ENCODE data around the gene ZNF106.

ZNF106 gene

DNA sequence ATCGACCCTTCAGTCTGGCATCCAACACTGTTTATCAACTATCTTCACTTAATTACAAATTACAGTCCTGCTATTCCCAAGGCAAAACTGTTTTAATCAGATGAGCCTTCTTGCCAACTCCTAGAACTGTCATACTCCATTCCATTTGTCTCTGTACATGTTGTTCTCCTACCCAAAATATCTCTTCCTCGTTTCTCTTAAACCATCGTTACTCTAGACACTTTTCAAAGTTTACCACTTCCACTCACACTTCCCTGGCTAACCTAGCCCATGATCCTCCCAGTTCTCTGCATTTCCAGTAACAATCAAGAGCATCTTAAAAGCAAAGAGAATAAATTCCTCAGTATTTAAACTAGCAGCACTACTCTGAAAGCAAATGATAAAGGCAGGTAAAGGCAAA, 19.9 kb downstream of the ZNF106 start:
- DNase-seq: no peak

DNA sequence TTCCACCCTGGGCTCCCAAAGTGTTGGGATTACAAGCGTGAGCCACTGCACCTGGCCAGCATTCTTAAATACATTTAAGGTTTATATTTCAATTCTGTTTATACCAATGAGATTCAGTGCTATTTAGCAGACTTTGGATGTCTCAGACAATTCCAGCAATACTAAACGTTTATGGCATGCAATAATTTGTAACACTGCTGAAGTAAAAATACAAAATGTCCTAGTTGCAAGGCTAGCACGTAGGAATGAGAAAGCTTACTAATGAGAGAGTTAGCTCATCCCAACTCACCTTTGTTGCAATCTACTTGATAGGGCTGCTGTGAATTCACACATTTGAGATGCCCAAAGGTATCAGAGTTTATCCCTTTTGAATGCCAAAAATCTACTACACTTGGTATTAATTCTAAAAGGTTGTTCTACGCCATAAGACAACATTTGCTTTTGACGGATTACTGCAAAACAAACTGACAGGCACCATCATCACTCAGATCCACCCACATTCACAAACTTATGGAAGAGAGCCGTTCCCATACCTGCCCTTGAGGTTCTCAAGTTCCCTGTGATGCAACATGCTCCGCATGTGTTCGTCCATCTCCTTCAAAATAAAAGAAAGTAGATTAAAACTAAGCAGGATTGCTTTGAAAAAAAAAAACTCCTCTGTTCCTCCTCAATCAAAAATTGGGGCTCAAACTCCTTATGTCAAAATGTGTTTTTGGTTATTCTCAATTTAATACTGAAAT, 25.3 kb downstream of the ZNF106 start:
- no peak for DNase-seq

DNA sequence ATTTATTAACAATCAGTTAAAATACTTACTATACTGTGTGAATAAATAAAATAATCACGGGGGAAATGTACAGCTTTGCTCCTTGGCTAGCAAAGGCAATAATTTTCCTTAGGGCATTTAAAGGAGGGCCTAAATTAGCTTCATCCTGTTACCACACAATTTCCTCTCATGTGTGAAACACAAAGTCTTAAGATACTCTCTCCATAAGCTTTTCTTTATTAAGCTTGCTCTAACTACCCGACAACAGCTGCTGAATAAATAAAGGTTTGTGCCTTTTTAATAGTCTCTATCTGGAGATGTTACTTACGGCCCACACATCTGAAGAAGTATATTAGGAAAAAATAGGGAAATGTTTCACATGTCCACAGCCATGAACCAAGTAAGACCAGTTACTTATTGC, 29.7 kb downstream of the ZNF106 start:
- no peak for DNase-seq

DNA sequence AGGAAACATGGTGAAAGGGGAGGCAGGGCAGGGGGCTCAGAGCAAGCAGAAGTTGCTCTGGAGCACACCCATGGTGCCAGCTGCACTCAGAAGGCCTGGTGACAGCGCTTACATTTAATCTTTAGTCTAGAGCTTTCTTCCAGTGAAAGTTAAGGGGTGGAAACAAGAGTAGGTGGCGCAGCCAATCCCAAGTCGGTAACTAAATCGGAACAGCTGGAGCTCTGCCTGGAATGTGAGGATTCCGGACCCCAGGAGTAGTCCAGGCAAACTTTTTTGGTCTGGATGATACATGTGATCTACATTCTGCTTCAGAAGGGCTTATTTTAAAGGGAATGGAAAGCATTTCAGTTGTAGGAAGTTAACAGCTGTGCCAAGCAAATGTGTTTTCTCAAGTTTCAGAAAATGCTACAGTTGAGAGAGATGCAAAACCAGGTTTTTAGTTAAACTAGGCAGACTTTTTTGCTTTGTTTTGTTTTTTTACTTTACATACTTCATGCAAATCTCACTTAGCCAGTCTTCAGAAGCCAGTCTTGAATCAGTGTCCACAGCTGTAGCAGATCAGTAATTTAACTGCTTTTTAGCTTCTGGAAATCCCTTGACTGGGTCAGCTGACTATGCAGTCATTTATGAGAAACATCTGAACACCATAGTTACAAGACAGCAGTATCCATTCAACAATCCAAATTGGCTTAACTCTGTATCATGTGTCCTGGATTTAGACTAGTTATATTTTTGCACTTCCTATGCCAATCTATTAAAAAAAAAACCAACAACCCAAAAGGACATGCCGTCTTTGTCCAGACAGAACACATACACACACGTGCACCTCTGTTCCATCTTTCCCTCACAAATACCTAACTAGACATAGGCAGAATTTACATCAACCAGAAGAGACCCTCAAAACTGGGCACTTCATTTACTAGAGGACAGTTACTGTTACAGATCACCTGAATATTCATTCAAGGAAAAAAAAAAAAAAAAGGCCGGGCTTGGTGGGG, 33.2 kb downstream of the ZNF106 start:
- no peak for DNase-seq

DNA sequence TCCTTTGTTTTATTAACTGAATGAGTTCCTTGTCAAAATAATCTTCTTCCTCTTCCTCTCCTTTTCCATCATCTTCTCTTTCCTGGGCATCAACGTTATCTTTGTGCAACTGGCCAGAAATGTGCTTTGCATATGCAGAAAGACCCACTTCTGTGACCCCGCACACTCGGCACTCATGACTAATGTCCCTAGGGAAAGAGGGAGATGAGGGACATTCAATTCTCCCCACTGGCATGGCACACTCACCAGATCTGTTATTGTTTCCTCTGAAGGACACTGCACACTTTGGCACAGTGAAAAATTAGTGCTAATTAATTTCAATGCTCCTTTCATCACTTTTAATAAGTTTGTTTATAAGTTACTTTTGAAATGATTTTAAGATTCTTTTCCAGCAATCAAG, 34.0 kb downstream of the ZNF106 start:
- no peak for DNase-seq

DNA sequence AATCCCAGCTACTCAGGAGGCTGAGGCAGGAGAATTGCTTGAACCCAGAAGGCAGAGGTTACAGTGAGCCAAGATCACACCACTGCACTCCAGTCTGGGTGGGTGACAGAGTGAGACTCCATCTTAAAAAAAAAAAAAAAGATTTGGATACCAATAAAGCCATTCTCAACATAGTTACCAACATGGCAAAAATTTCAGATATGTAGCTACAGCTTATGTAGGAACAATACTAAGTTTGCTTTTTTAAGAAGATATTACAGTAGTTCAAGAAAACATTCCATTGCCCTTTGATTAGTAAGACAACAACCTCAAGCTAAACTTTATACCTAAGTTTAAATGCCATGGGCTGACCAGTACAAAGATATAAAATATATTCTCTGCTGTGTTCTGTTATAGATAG, 34.4 kb downstream of the ZNF106 start:
- DNase-seq: no peak

DNA sequence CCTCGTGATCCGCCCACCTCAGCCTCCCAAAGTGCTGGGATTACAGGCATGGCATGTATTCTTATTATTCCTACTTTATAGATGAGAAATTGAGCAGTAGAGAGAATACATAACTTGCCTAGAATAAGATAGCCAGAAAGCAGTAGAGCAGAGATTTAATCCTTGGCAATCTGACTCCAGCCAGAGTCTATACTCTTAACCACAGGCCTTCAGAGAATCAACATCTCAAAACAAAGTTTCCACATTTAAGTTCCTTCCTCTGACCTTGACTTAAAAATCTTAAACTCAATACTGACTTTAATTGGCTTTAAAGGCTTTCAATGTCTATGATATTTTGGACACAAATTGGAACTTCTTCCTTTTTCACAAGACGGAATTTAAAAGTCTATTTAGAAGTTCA, 37.1 kb downstream of the ZNF106 start:
- DNase-seq: no peak

DNA sequence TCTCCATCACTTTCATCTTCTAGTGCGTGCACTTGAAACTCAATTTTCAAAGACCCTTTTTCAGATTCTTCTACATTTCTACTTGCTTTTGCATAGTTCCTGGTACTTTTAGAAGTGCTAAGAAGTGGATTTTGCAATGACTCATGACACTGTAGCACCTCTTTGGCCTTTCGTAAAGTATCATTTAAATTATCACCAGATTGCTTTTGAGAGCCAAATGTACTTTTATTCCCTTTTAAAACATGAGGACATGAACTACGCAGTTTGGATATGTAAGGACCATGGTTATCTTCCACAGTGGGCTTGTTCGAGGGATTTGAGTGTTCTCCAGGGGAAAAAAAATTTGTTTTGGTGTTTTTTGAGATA, 40.5 kb downstream of the ZNF106 start:
- DNase-seq: no peak

DNA sequence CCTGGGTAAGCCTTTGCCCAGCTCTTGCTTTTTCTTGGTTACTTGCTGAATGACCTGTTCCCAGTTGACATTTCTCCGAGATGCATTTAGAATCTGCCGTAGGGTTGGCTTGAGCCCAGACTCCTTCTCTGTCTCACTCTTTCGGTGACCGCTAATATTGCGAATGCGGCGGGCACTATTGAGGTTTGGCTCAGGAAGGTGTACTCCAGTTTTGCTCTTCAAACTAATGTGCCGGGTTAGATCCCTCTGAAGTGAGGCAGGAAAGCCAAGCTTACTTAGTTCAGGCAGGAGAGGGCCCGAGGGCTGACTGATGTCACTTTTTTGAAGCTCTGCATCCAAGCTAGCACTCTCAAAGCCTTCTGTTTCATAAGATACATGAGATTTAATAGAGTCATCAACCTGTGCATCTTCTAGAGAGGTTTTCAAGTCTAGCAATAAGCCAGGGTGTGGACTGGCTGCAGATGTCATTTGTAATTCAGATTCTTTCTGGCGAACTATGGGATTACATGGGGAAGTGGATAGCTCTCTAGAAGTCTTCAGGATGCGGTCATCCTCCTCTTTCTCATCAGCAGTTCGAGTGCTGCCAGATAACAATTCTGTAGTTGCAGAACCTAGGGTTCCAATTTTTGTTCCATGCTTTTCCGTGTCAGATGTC, 41.0 kb downstream of the ZNF106 start:
- DNase-seq: no peak

DNA sequence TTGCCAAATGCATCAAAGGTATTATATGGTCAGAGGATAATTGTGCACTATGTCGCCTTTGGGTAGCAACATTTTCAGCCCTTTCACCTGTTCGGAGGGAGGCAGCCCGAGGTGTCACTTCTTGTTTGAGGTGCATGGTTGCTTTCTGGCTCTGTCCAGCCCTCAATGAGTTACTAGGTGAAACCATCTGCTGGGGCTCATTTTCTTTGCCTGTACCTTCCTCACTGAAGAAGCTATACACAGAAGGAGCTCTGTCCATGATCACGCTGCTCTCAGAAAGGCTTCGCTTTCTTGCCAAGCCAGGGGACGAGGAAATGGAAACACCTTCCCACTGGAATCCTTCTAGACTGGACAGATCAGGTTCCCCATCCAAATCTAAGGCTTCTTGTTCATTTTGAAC, 42.7 kb downstream of the ZNF106 start:
- DNase-seq: no peak

DNA sequence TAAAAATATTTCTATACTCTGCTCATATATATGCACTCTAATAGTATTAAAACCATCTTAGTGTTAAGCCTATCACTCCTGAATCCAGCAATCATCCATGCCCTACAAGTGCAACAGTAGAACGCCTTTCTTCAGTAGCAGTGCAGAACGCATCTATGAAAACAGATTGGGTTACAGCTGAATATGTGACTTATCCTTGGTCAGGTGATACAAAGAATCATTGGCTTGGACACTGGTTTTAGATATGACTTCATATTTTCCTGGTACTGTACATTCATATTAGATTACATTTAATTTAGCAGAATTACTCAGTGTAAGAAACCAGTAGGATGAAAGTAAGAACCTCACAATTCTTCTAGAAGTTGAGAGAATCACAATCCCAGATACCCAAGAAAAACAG, 43.3 kb downstream of the ZNF106 start:
- no peak for DNase-seq

DNA sequence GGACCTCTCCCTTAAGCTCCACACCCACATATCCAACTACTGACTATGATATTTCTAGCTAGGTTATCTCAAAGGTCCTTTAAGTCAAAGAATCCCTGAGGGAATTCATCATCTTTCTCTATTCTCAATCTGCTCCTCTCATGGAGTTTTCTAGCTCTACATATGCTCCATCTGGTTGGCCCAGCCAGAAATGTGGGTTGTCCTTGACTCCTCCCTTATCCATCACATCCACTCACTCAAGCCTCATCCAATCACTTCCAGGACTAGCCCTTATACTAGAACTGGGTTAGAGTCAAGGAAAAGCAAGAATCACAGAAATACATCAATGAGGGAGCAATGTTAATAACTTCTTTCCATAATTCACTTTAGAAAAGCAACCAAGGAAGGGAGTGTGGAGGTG, 45.4 kb downstream of the ZNF106 start:
- DNase-seq: no peak

DNA sequence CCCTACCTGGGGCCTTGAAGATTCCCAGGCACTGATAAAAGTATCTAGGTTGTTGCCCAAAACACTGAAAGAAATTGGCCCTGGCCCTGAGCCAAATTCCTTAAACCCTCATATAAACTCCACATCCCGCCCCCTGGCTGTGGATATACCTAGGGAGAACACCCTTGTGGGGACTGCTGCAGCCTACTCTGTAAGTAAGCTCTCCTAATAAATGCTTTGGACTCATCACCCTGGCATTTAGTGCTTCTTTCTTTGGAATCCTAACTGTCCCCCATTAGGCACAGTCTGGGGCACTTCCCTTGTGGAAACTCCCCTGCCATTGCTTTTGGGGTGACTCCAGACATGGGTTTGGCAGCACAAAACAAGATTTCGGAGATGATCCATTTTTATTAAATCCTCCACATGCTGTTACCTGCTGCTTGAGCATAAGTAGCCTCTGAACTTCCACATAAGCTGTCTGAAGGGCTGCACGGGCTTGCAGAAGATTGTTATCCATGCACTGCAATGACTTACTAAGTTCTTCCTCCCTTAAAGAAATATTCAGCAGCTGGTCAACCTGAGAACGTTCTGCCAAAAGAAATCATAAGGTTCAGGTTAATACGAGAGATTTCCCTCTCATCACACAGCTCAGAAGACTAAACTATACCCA, 46.4 kb downstream of the ZNF106 start:
- DNase-seq: no peak

DNA sequence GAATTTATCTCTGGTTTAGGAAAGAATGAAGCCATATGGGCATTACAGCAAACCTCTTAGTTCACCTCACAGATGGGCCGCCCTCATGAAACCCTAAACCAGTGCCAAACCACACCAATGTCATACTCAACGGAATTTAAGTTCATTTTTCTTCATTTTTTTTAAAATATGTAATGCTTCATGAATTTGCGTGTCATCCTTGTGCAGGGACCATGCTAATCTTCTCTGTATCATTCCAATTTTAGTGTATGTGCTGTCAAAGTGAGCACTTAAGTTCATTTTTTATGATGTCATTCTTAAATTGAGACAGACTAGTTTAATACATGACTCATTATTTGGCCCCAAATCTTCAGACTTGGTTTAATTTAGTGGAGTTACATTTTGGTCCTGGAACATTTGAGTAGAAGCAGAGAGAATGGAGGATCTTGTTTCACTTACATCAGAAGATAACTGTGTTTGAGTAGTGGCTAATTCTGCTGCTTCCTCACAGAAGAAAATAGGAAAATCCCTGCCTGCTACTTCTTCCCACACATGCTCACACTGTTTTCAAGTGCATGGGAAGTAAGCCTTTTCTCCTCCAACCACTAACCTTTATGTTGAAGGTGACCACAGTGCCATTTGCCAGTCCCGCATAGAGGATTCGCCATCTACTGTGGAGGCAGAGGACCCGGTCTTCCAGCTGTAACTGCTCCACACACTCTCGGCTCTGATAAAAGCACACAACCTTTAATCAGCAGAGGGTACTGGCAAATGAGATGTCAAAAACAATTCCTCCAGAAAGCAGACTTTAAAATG, 63.3 kb downstream of the ZNF106 start:
- DNase-seq: no peak

DNA sequence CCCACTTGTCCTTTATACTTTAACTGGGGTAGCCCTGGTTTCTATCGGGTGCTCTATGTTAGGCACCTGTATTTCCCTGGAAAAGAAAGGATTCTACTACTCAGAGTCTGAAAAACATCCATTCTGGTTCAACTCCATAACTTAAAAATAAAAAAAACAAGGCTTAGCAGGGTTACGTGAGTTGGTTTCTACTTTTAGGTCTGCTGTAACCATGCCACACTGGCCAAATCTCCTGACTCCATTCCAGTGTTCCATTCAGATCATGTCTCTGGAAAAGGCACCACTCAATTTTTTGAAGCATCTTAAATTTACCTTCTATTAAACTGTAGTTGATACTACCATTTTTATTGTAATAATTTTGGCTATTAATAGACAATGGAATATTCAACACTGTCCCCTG, 69.6 kb downstream of the ZNF106 start:
- no peak for DNase-seq

DNA sequence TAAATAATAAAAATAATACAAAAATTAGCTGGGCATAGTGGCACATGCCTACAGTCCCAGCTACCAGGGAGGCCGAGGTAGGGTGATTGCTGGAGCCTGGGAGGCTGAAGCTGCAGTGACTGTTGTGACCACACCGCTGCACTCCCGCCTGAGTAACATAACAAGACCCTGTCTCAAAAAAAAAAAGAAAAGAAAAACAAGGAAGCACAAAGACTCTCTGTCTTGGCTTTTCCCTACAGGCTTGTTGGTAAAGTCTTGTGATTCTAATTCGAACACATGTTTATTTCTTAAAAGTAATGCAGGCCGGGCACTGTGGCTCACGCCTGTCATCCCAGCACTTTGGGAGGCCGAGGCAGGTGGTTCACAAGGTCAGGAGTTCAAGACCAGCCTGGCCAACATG, 71.6 kb downstream of the ZNF106 start:
- no peak for DNase-seq

DNA sequence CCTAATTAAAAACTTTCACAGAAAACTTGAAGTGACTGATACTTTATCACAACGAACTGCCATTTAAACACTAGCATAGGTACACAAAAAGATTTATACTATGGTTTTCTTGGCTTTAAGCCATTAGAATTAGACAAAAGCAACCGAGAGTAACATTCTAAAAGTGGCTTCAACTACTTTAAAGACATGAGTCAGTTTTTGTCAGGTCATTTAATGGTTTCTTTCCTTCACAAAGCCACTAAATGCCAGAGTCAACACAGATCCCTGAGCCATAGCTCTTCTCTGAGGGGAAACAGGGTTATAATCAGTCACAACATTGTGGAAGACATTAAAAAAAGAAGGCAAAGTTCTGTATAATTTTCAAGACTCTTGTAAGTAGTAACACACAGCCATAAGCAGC, 77.0 kb downstream of the ZNF106 start:
- DNase-seq: no peak

DNA sequence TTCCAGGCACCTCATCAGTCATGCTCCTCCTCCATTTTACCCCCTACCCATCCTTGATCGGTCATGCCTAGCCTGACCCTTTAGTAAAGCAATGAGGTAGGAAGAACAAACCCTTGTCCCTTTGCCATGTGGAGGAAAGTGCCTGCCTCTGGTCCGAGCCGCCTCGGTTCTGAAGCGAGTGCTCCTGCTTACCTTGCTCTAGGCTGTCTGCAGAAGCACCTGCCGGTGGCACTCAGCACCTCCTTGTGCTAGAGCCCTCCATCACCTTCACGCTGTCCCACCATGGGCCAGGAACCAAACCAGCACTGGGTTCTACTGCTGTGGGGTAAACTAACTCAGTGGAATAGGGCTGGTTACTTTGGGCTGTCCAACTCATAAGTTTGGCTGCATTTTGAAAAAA, 79.1 kb downstream of the ZNF106 start:
- DNase-seq: no peak

DNA sequence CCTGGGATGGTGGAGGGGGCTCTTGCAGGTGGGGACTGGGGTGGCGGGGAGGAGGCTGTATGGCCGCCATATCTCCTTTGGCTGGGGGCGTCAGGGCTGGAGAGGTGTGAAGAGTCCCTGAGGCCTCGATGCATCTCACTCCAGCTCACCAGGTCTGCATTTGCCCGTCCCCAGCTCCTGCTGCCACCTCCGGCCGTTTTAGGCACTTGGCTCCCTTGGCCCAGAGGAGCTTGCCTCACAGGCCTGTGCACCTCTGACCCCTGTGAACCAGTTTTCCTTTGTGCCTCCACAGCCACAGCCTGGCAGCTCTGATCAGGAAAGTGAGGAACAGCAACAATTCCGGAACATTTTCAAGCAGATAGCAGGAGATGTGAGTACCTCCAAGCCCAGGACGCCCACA, 81.9 kb downstream of the ZNF106 start:
- no peak for DNase-seq

DNA sequence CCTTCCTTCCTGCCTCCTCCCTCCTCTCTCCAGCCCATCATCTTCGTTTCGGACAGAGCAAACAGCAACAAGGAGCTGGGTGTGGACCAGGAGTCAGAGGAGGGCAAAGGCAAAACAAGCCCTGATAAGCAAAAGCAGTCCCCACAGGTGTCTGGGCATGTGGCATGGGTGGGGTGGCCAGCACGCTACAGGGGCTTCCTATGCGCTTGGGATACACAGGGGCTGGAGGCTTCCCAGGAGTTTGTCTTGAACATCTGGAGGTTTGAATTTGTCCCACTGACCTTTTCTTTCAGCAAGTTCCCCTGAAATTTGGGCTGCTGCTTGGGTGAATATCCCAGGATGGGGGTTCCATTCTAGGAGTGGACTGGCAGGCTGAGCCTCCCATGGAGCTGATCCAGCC, 82.8 kb downstream of the ZNF106 start:
- no peak for DNase-seq

DNA sequence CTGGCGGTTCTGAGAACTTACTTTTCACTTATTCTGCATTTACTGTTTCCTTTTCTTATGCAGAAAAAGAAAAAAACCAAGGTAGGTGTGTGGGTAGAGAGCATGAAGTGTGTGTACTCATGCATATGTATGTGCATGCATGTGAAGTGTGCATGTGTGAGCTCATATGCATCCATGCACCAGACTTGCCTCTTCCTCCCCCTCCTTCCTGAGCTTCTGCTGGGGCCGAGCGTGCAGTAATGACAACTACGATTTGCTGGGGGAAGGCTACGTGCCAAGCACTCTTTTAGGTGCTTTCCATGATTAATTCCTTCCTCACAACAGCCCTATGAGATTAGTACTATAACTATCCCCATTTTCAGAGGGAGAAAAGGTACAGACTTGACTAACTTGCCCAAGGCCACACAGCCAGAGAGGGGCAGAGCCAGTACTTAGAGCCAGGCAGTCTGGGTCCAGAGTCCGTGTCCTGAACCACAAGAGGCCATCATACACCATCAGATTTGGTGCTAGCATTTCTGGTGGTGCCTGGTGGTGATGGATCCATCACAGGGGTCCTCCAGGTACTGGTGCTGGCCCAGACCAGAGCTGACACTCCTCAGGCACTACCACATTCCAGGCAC, 85.0 kb downstream of the ZNF106 start:
- no peak for DNase-seq

Measured in CD4-positive, alpha-beta T cell treated with Interleukin-6 for 4 hours (primary cell).